K562 (cell line): Measurements from ENCODE around the gene LRRTM3. TPM values are rescaled to one million over a fixed set of nuclear protein-coding genes. Genes with fewer than 3 reads are reported as not detected.

Experiments used
- ATAC-seq: fragments of 200-7000 bp; cut with Tn5 transposase; 3 replicates; pipeline ENCODE4 v1.9.1; 2020; ENCODE audit warnings: moderate library complexity
- BruUV-seq: library from RNA; stranded (reverse); fragments of 400-500 nt; replicated peaks from 2 replicates; lab custom pipeline; 2021; lab: Mats Ljungman, UMichigan
- CTCF ChIA-PET: fragments of 300-600 bp; formaldehyde crosslinking; extraction: SDS; loops from one replicate; lab custom pipeline; 2021; ENCODE audit warnings: low intra/inter-chr PET ratio; lab: Yijun Ruan, JAX
- POLR2A ChIA-PET: fragments of 300-600, 350-650 bp; sonication (Branson Sonifier 250); formaldehyde crosslinking; extraction: SDS; loops from one replicate; lab custom pipeline; 2021; ENCODE audit warnings: antibody characterized with exemption, inconsistent platforms; lab: Yijun Ruan, JAX
- DNase-seq, 4 experiments: peaks; one replicate each; pipeline versions ENCODE4 v3.0.0 to v3.0.0-alpha.2; 2011 to 2018; ENCODE audit warnings: low spot score in 3 of 4, mixed read lengths in 3 of 4; ENCODE audit errors: extremely low read depth in 1 of 4
- FAIRE-seq: peaks from 2 replicates; lab custom pipeline; 2011; peaks lifted over from hg19 to GRCh38; lab: Jason Lieb, UNC
- H2AFZ ChIP-seq: 2 replicates; pipeline ENCODE4 v1.6.0; 2011; ENCODE audit warnings: low read depth, low read length, control low read depth, inconsistent platforms
- H3K27ac ChIP-seq: fragments of 200-600 bp; 3 replicates; pipeline ENCODE4 v1.8.0; 2011; ENCODE audit warnings: low read depth, mild to moderate bottlenecking, control low read depth, inconsistent platforms, low read length, moderate library complexity, mixed read lengths; ENCODE audit errors: extremely low read depth
- H3K27me3 ChIP-seq, 2 experiments: fragments of 300-600 bp in 1 of 2; 2 replicates in 1 of 2; 3 replicates in 1 of 2; pipeline versions ENCODE4 v1.6.0 to v1.8.0; 2011; ENCODE audit warnings: inconsistent platforms in 2 of 2, low read length in 2 of 2, mild to moderate bottlenecking in 1 of 2, mixed read lengths in 1 of 2, moderate library complexity in 1 of 2; ENCODE audit not compliant: control insufficient read depth in 2 of 2, insufficient read depth in 2 of 2
- H3K36me3 ChIP-seq: fragments of 300-600 bp; 3 replicates; pipeline ENCODE4 v1.8.0; 2011; ENCODE audit warnings: mild to moderate bottlenecking, low read length, inconsistent platforms; ENCODE audit not compliant: control insufficient read depth, insufficient read depth
- H3K4me1 ChIP-seq, 2 experiments: fragments of 200-600 bp in 1 of 2; replicated peaks in 1 of 2; 2 replicates in 1 of 2; 3 replicates in 1 of 2; pipeline versions ENCODE4 v1.5.1 to v1.8.0; 2011; ENCODE audit warnings: inconsistent platforms in 2 of 2, low read length in 2 of 2, mild to moderate bottlenecking in 1 of 2, mixed read lengths in 1 of 2, moderate library complexity in 1 of 2; ENCODE audit not compliant: control insufficient read depth in 2 of 2, insufficient read depth in 2 of 2
- H3K4me2 ChIP-seq: 2 replicates; pipeline ENCODE4 v1.6.1; 2011; ENCODE audit warnings: low read length, control low read depth, inconsistent platforms, mixed read lengths; ENCODE audit not compliant: insufficient read depth
- H3K4me3 ChIP-seq: fragments of 200-600 bp; sonication (generic), shearing (Covaris generic); 2 replicates; pipeline ENCODE4 v1.5.1; 2016; ENCODE audit warnings: control low read depth, inconsistent platforms
- H3K79me2 ChIP-seq: fragments of 200-600 bp; 3 replicates; pipeline ENCODE4 v1.8.0; 2011; ENCODE audit warnings: low read length, inconsistent platforms; ENCODE audit not compliant: control insufficient read depth, insufficient read depth
- H3K9ac ChIP-seq, 2 experiments: 2 replicates each; pipeline versions ENCODE4 v1.6.0 to v1.6.1; 2011; ENCODE audit warnings: low read depth in 2 of 2, low read length in 2 of 2, control low read depth in 1 of 2, inconsistent platforms in 1 of 2, mild to moderate bottlenecking in 1 of 2, mixed read lengths in 1 of 2; ENCODE audit not compliant: insufficient read depth in 1 of 2
- H3K9me1 ChIP-seq: one replicate; pipeline ENCODE4 v1.6.0; 2011; ENCODE audit warnings: inconsistent platforms, mild to moderate bottlenecking, low read length, moderate library complexity; ENCODE audit not compliant: control insufficient read depth, insufficient read depth
- H3K9me3 ChIP-seq: replicated peaks from 2 replicates; pipeline ENCODE4 v1.5.1; 2011; ENCODE audit warnings: low read depth, low read length, inconsistent platforms; ENCODE audit not compliant: control insufficient read depth, insufficient read depth
- H4K20me1 ChIP-seq: replicated peaks from 2 replicates; pipeline ENCODE4 v1.6.1; 2011; ENCODE audit warnings: low read length, inconsistent platforms, mixed read lengths; ENCODE audit not compliant: control insufficient read depth, insufficient read depth
- CBX2 ChIP-seq: fragments of 200-600 bp; sonication (generic); IDR thresholded peaks from one replicate; pipeline ENCODE4 v1.6.1; 2012; ENCODE audit warnings: mild to moderate bottlenecking, low read length, inconsistent platforms; ENCODE audit not compliant: insufficient read depth, poor library complexity, severe bottlenecking
- HIVEP1 ChIP-seq: fragments of 250-450 bp; sonication (Bioruptor Pico); IDR thresholded peaks from 2 replicates; pipeline ENCODE4 v1.4.0; 2020; ENCODE audit warnings: mild to moderate bottlenecking
- MAFG ChIP-seq: fragments of 450-650 bp; conservative IDR thresholded peaks from 2 replicates; pipeline ENCODE4 v1.6.1; 2016; ENCODE audit warnings: missing genetic modification characterization, missing compliant biosample characterization
- MXI1 ChIP-seq: IDR thresholded peaks from 2 replicates; pipeline ENCODE4 v1.6.1; 2011; ENCODE audit warnings: low read depth, mild to moderate bottlenecking, improper control_type of control experiment, low read length
- NFE2L1 ChIP-seq: fragments of 450-650 bp; IDR thresholded peaks from 2 replicates; pipeline ENCODE4 v1.6.1; 2016; ENCODE audit warnings: missing genetic modification characterization, low read depth, mild to moderate bottlenecking, missing compliant biosample characterization, moderate library complexity, borderline replicate concordance
- POLR2A ChIP-seq: fragments of 450-650 bp; conservative IDR thresholded peaks from 2 replicates; pipeline ENCODE4 v1.6.1; 2016
- ZNF316 ChIP-seq: fragments of 450-650 bp; IDR thresholded peaks from 2 replicates; pipeline ENCODE4 v1.6.1; 2016
- WGBS: fragments of 100-300 bp; shearing (Covaris generic); methylation state at CpG from one replicate; pipeline ENCODE4 v1.1.6; 2016; ENCODE audit warnings: low coverage, mixed read lengths; ENCODE audit not compliant: insufficient coverage; ENCODE audit errors: missing lambda C conversion rate; 5-methylcytosine and 5-hydroxymethylcytosine counted together
- in situ Hi-C: fragments of 300-500 bp; cut with MboI; formaldehyde crosslinking; loops from 4 replicates; pipeline ENCODE4 v1.15.0; 2018; ENCODE audit warnings: inconsistent platforms, mixed read lengths
- intact Hi-C: fragments of 100-400 bp; cut with micrococcal nuclease; formaldehyde crosslinking; loops from 2 replicates; pipeline ENCODE4 v1.14.2; 2022
- polyA plus RNA-seq, 8 experiments: library from polyadenylated mRNA; depleted of rRNA in 4 of 8; stranded (reverse) in 5 of 8; unstranded in 3 of 8; fragments of >200 nt; fragmentation: Nextera tagmentation in 2 of 8; fragmentation: Illumina TruSeq in 1 of 8; extraction: Ambion mirVana in 2 of 8; extraction: Trizol in 1 of 8; gene quantifications; 2 replicates each; pipeline versions ENCODE4 v1.2.1 to v1.2.3, GENCODE V29; 2011 to 2014; ENCODE audit warnings: inconsistent platforms in 1 of 8, missing spikeins in 1 of 8
- total RNA-seq, 7 experiments: library from RNA; depleted of rRNA in 6 of 7; stranded (reverse); fragments of >200 nt in 6 of 7; fragmentation: Illumina TruSeq in 2 of 7; extraction: Trizol in 2 of 7; gene quantifications; 2 replicates each; pipeline versions ENCODE4 v1.2.1 to v1.2.3, GENCODE V29; 2011 to 2021; ENCODE audit warnings: low replicate concordance in 1 of 7
- TF ChIP-seq, protein P1 (sequence below): sonication (generic); formaldehyde crosslinking; IDR thresholded peaks from 2 replicates; pipeline ENCODE4 v1.8.1; 2023; ENCODE audit warnings: mild to moderate bottlenecking, missing genetic modification reagents
- TF ChIP-seq, protein P2 (sequence below): fragments of 450-650 bp; IDR thresholded peaks from 2 replicates; pipeline ENCODE4 v1.6.1; 2016; ENCODE audit warnings: borderline replicate concordance
- TF ChIP-seq, protein P3 (sequence below): fragments of 250-450 bp; sonication (Bioruptor Pico); IDR thresholded peaks from 2 replicates; pipeline ENCODE4 v1.4.0; 2020

The LRRTM3 gene
- total and polyA plus RNA-seq, 9 of the 15 experiments (the other 6 are each of a cell fraction or from before 2014, with no cell fraction given), result not detected

DNA sequence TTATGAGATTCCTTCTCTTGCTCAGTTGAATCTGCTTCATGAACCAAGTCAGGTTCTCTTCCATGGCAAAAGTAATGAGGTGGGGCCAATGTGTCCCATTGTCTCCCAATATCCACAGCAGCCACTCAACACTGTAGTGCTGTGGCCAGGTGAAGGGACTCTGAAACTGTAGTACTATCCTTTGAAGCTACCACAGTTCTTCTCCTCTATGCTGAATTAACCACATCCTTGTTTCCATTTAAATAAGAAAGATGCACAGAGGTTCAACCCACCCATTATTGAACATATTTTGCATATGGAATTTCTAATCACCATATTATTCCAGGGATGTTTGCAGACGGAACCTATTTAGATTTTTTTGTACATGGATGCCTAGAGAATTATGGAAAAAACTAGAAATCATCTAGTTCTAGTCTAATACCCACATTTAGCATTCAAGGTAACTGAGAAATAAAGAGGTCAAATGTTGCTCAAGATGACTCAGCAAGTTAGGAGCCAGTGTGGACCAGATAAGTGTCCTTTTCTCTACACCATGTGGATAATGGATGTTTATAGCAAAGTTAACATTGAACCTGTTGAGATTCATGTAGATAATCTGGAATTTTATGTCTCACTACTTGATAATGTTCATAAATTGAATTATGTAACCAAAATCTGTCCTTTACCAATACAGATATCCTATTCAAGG, 64.5 kb downstream of the LRRTM3 start:
- no peak for ATAC-seq
- POLR2A ChIA-PET, result no interaction called here

GRCh38 chr10:66996996-66997395, 71.2 kb downstream of the LRRTM3 start:
- intact Hi-C loops (no loop called here), in situ Hi-C loops (no loop called here)
- H3K4me3 ChIP-seq, result no peak overlapping the region
- no peaks in the 10 kb centered on the region for H3K79me2 ChIP-seq
- POLR2A ChIA-PET, result no interaction called here
- H2AFZ ChIP-seq, result no peak overlapping the region
- CTCF ChIA-PET, result no interaction called here
- H3K9ac ChIP-seq, result no peak overlapping the region
- H3K27ac ChIP-seq, result no peak overlapping the region
- no peaks in the 10 kb centered on the region for H3K4me1 ChIP-seq
- no peaks in the 10 kb centered on the region for H3K27me3 ChIP-seq
- H3K9me1 ChIP-seq, result no peaks in the 10 kb centered on the region
- H3K36me3 ChIP-seq, result no peaks in the 10 kb centered on the region
- BruUV-seq, result no TSS peak
- H3K4me2 ChIP-seq, result no peak overlapping the region
- H4K20me1 ChIP-seq, result no peaks in the 10 kb centered on the region
- H3K9me3 ChIP-seq, result no peaks in the 10 kb centered on the region
- WGBS, result 0% methylated on average over 1 of the region's 1 CpG
- DNase-seq (no peak), FAIRE-seq (no peak), ATAC-seq (no peak)
- TF ChIP-seq HIVEP1 (CRISPR knock-in tag) (no peak), MXI1 (no peak), POLR2A (no peak)
- TF ChIP-seq, protein P1, sequence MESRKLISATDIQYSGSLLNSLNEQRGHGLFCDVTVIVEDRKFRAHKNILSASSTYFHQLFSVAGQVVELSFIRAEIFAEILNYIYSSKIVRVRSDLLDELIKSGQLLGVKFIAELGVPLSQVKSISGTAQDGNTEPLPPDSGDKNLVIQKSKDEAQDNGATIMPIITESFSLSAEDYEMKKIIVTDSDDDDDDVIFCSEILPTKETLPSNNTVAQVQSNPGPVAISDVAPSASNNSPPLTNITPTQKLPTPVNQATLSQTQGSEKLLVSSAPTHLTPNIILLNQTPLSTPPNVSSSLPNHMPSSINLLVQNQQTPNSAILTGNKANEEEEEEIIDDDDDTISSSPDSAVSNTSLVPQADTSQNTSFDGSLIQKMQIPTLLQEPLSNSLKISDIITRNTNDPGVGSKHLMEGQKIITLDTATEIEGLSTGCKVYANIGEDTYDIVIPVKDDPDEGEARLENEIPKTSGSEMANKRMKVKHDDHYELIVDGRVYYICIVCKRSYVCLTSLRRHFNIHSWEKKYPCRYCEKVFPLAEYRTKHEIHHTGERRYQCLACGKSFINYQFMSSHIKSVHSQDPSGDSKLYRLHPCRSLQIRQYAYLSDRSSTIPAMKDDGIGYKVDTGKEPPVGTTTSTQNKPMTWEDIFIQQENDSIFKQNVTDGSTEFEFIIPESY (CRISPR knock-in tag), result no peak
- TF ChIP-seq, protein P2, sequence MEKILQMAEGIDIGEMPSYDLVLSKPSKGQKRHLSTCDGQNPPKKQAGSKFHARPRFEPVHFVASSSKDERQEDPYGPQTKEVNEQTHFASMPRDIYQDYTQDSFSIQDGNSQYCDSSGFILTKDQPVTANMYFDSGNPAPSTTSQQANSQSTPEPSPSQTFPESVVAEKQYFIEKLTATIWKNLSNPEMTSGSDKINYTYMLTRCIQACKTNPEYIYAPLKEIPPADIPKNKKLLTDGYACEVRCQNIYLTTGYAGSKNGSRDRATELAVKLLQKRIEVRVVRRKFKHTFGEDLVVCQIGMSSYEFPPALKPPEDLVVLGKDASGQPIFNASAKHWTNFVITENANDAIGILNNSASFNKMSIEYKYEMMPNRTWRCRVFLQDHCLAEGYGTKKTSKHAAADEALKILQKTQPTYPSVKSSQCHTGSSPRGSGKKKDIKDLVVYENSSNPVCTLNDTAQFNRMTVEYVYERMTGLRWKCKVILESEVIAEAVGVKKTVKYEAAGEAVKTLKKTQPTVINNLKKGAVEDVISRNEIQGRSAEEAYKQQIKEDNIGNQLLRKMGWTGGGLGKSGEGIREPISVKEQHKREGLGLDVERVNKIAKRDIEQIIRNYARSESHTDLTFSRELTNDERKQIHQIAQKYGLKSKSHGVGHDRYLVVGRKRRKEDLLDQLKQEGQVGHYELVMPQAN, result no peak
- TF ChIP-seq, protein P3, sequence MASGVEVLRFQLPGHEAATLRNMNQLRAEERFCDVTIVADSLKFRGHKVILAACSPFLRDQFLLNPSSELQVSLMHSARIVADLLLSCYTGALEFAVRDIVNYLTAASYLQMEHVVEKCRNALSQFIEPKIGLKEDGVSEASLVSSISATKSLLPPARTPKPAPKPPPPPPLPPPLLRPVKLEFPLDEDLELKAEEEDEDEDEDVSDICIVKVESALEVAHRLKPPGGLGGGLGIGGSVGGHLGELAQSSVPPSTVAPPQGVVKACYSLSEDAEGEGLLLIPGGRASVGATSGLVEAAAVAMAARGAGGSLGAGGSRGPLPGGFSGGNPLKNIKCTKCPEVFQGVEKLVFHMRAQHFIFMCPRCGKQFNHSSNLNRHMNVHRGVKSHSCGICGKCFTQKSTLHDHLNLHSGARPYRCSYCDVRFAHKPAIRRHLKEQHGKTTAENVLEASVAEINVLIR, result no peak

More for the DNA sequence above, 64.5 kb downstream of the LRRTM3 start:
- Histone ChIP-seq H3K9ac (no peak overlapping the region), H3K79me2 (no peaks in the 10 kb centered on the region), H2AFZ (no peak overlapping the region), H3K36me3 (no peaks in the 10 kb centered on the region), H4K20me1 (no peaks in the 10 kb centered on the region), H3K4me3 (no peak overlapping the region), H3K9me3 (no peaks in the 10 kb centered on the region), H3K27me3 (no peaks in the 10 kb centered on the region), H3K27ac (no peak overlapping the region), H3K4me2 (no peak overlapping the region), H3K4me1 (no peaks in the 10 kb centered on the region), H3K9me1 (no peaks in the 10 kb centered on the region)
- FAIRE-seq, result no peak
- no peak for DNase-seq
- 0% methylated on average over 1 of the region's 1 CpG for WGBS
- TF ChIP-seq CBX2, result no peak
- TF ChIP-seq ZNF316, result 0 out of 2 replicates have a peak, but pooled peaks have one; percentile 8
- TF ChIP-seq MAFG, result peak; percentile 52
- 0 out of 2 replicates have a peak, but pooled peaks have one; percentile 27 for TF ChIP-seq NFE2L1 (tag)
- CTCF ChIA-PET, result no interaction called here
- intact Hi-C loops, result no loop called here
- in situ Hi-C loops, result no loop called here
- no TSS peak for BruUV-seq
